ENCODE results near the gene TECPR1.

TECPR1 gene

GRCh38 chr7:98254951-98255610 lies 3.0 kb upstream of the TECPR1 start:
- Histone ChIP-seq H3K4me1 (ENCODE audit: control extremely low read depth in 1 of 4, control insufficient read depth in 4 of 4, insufficient read depth in 4 of 4, low read length in 3 of 4) (peaks cover 9 to 28% (median 20%) of the 10 kb centered on the region in 4 experiments), H3K27me3 (replicated peaks in 2 of 5; ENCODE audit: control insufficient read depth in 4 of 5, insufficient read depth in 5 of 5, low read length in 4 of 5) (no peaks in the 10 kb centered on the region), H3K4me3 (ENCODE audit: control insufficient read depth in 1 of 7, extremely low read depth in 1 of 7, insufficient read depth in 4 of 7, low read depth in 2 of 7, low read length in 6 of 7) (no peak overlapping the region), H3K9me3 (ENCODE audit: control extremely low read depth in 1 of 5, control insufficient read depth in 4 of 5, insufficient read depth in 2 of 5, low read depth in 1 of 5, low read length in 4 of 5) (no peaks in the 10 kb centered on the region), H3K27ac (ENCODE audit: insufficient read depth in 1 of 2, low read depth in 1 of 2, low read length in 2 of 2, poor library complexity in 1 of 2, severe bottlenecking in 2 of 2) (no peak overlapping the region), H3K36me3 (ENCODE audit: control insufficient read depth in 4 of 4, insufficient read depth in 4 of 4, low read length in 3 of 4) (peaks cover 4 to 12% (median 8%) of the 10 kb centered on the region in 4 experiments)
- ChIA-PET POLR2A (no interaction called here), CTCF (interaction anchor here (0.7 kb wide), 1 partner anchor 39 kb away, joined by 3 read pairs; no protein-coding TSS in a partner anchor)
- WGBS (ENCODE audit: insufficient coverage) = 98% methylated on average over 6 of the region's 11 CpGs
- DNase-seq = peak in 2 of 3 donors; percentile 27 to 35

GRCh38 chr7:98254516-98254915 lies 2.5 kb upstream of the TECPR1 start:
- CTCF ChIA-PET = interaction anchor here (0.7 kb wide), 1 partner anchor 40 kb away, joined by 3 read pairs; no protein-coding TSS in a partner anchor

GRCh38 chr7:98252425-98253054 lies 508 bp upstream of the TECPR1 start:
- no peak for DNase-seq
- no peaks in the 10 kb centered on the region for H3K9me3 ChIP-seq (ENCODE audit: control extremely low read depth in 1 of 5, control insufficient read depth in 4 of 5, insufficient read depth in 2 of 5, low read depth in 1 of 5, low read length in 4 of 5)
- H3K27ac ChIP-seq (ENCODE audit: insufficient read depth in 1 of 2, low read depth in 1 of 2, low read length in 2 of 2, poor library complexity in 1 of 2, severe bottlenecking in 2 of 2) = peak overlapping the region in 1 of 2 experiments; percentile 73
- H3K4me1 ChIP-seq (ENCODE audit: control extremely low read depth in 1 of 4, control insufficient read depth in 4 of 4, insufficient read depth in 4 of 4, low read length in 3 of 4) = peaks cover 9 to 33% (median 20%) of the 10 kb centered on the region in 4 experiments
- CTCF ChIA-PET = interaction anchor here (1.4 kb wide), 1 partner anchor 15 kb away, joined by 3 read pairs; no protein-coding TSS in a partner anchor
- no peaks in the 10 kb centered on the region for H3K27me3 ChIP-seq (replicated peaks in 2 of 5; ENCODE audit: control insufficient read depth in 4 of 5, insufficient read depth in 5 of 5, low read length in 4 of 5)
- peak overlapping the region; percentile 77 to 95 (median 90) for H3K4me3 ChIP-seq (ENCODE audit: control insufficient read depth in 1 of 7, extremely low read depth in 1 of 7, insufficient read depth in 4 of 7, low read depth in 2 of 7, low read length in 6 of 7)
- POLR2A ChIA-PET = no interaction called here
- peaks cover 4 to 10% (median 6%) of the 10 kb centered on the region in 4 experiments for H3K36me3 ChIP-seq (ENCODE audit: control insufficient read depth in 4 of 4, insufficient read depth in 4 of 4, low read length in 3 of 4)
- 33% methylated on average over 26 of the region's 32 CpGs for WGBS (ENCODE audit: insufficient coverage)

More at GRCh38 chr7:98254516-98254915, 2.5 kb upstream of the TECPR1 start:
- POLR2A ChIA-PET = no interaction called here
- peaks cover 4 to 12% (median 8%) of the 10 kb centered on the region in 4 experiments for H3K36me3 ChIP-seq (ENCODE audit: control insufficient read depth in 4 of 4, insufficient read depth in 4 of 4, low read length in 3 of 4)
- WGBS (ENCODE audit: insufficient coverage) = 100% methylated on average over 4 of the region's 4 CpGs
- H3K4me3 ChIP-seq (ENCODE audit: control insufficient read depth in 1 of 7, extremely low read depth in 1 of 7, insufficient read depth in 4 of 7, low read depth in 2 of 7, low read length in 6 of 7) = no peak overlapping the region
- peaks cover 9 to 28% (median 20%) of the 10 kb centered on the region in 4 experiments for H3K4me1 ChIP-seq (ENCODE audit: control extremely low read depth in 1 of 4, control insufficient read depth in 4 of 4, insufficient read depth in 4 of 4, low read length in 3 of 4)
- no peak overlapping the region for H3K27ac ChIP-seq (ENCODE audit: insufficient read depth in 1 of 2, low read depth in 1 of 2, low read length in 2 of 2, poor library complexity in 1 of 2, severe bottlenecking in 2 of 2)
- no peaks in the 10 kb centered on the region for H3K9me3 ChIP-seq (ENCODE audit: control extremely low read depth in 1 of 5, control insufficient read depth in 4 of 5, insufficient read depth in 2 of 5, low read depth in 1 of 5, low read length in 4 of 5)
- H3K27me3 ChIP-seq (replicated peaks in 2 of 5; ENCODE audit: control insufficient read depth in 4 of 5, insufficient read depth in 5 of 5, low read length in 4 of 5) = no peaks in the 10 kb centered on the region
- DNase-seq = no peak

- DNase-seq = peak in 2 of 3 donors; percentile 39 to 59
- Histone ChIP-seq H3K4me1 (ENCODE audit: control extremely low read depth in 1 of 4, control insufficient read depth in 4 of 4, insufficient read depth in 4 of 4, low read length in 3 of 4) (peaks cover 9 to 33% (median 20%) of the 10 kb centered on the region in 4 experiments), H3K36me3 (ENCODE audit: control insufficient read depth in 4 of 4, insufficient read depth in 4 of 4, low read length in 3 of 4) (peaks cover 0 to 4% (median 1%) of the 10 kb centered on the region in 4 experiments), H3K27me3 (replicated peaks in 2 of 5; ENCODE audit: control insufficient read depth in 4 of 5, insufficient read depth in 5 of 5, low read length in 4 of 5) (no peaks in the 10 kb centered on the region), H3K4me3 (ENCODE audit: control insufficient read depth in 1 of 7, extremely low read depth in 1 of 7, insufficient read depth in 4 of 7, low read depth in 2 of 7, low read length in 6 of 7) (peak overlapping the region; percentile 77 to 95 (median 90)), H3K27ac (ENCODE audit: insufficient read depth in 1 of 2, low read depth in 1 of 2, low read length in 2 of 2, poor library complexity in 1 of 2, severe bottlenecking in 2 of 2) (peak overlapping the region in 1 of 2 experiments; percentile 78), H3K9me3 (ENCODE audit: control extremely low read depth in 1 of 5, control insufficient read depth in 4 of 5, insufficient read depth in 2 of 5, low read depth in 1 of 5, low read length in 4 of 5) (no peaks in the 10 kb centered on the region)
- ChIA-PET POLR2A (no interaction called here), CTCF (interaction anchor here (1.2 to 1.3 kb wide), 2 partner anchors 9 to 16 kb away, joined by 3 read pairs; no protein-coding TSS in a partner anchor)
- 6% methylated on average over 3 of the region's 9 CpGs for WGBS (ENCODE audit: insufficient coverage)
These were observed 816 bp downstream of the TECPR1 start for GRCh38 chr7:98251231-98251600.

GRCh38 chr7:98250789-98251188 lies 1.2 kb downstream of the TECPR1 start:
- peak in 2 of 3 donors; percentile 28 to 48 for DNase-seq
- H3K27ac ChIP-seq (ENCODE audit: insufficient read depth in 1 of 2, low read depth in 1 of 2, low read length in 2 of 2, poor library complexity in 1 of 2, severe bottlenecking in 2 of 2) = no peak overlapping the region
- no peaks in the 10 kb centered on the region for H3K27me3 ChIP-seq (replicated peaks in 2 of 5; ENCODE audit: control insufficient read depth in 4 of 5, insufficient read depth in 5 of 5, low read length in 4 of 5)
- CTCF ChIA-PET = interaction anchor here (0.7 to 1.3 kb wide), 3 partner anchors 9 to 33 kb away, joined by 3 to 4 read pairs (median 3); no protein-coding TSS in a partner anchor
- no CpG with 5 or more reads among the region's 3 CpGs for WGBS (ENCODE audit: insufficient coverage)
- POLR2A ChIA-PET = no interaction called here
- peaks cover 9 to 33% (median 20%) of the 10 kb centered on the region in 4 experiments for H3K4me1 ChIP-seq (ENCODE audit: control extremely low read depth in 1 of 4, control insufficient read depth in 4 of 4, insufficient read depth in 4 of 4, low read length in 3 of 4)
- no peaks in the 10 kb centered on the region for H3K9me3 ChIP-seq (ENCODE audit: control extremely low read depth in 1 of 5, control insufficient read depth in 4 of 5, insufficient read depth in 2 of 5, low read depth in 1 of 5, low read length in 4 of 5)
- H3K4me3 ChIP-seq (ENCODE audit: control insufficient read depth in 1 of 7, extremely low read depth in 1 of 7, insufficient read depth in 4 of 7, low read depth in 2 of 7, low read length in 6 of 7) = peak overlapping the region in 2 of 7 experiments; percentile 92 to 95
- H3K36me3 ChIP-seq (ENCODE audit: control insufficient read depth in 4 of 4, insufficient read depth in 4 of 4, low read length in 3 of 4) = peaks cover 0 to 4% (median under 1%) of the 10 kb centered on the region in 4 experiments

- ChIA-PET CTCF (no interaction called here), POLR2A (no interaction called here)
- DNase-seq = no peak
- Histone ChIP-seq H3K9me3 (ENCODE audit: control extremely low read depth in 1 of 5, control insufficient read depth in 4 of 5, insufficient read depth in 2 of 5, low read depth in 1 of 5, low read length in 4 of 5) (no peaks in the 10 kb centered on the region), H3K4me1 (ENCODE audit: control extremely low read depth in 1 of 4, control insufficient read depth in 4 of 4, insufficient read depth in 4 of 4, low read length in 3 of 4) (peaks cover 9 to 29% (median 20%) of the 10 kb centered on the region in 4 experiments), H3K36me3 (ENCODE audit: control insufficient read depth in 4 of 4, insufficient read depth in 4 of 4, low read length in 3 of 4) (peaks cover 0 to 4% (median 1%) of the 10 kb centered on the region in 4 experiments), H3K27me3 (replicated peaks in 2 of 5; ENCODE audit: control insufficient read depth in 4 of 5, insufficient read depth in 5 of 5, low read length in 4 of 5) (no peaks in the 10 kb centered on the region), H3K4me3 (ENCODE audit: control insufficient read depth in 1 of 7, extremely low read depth in 1 of 7, insufficient read depth in 4 of 7, low read depth in 2 of 7, low read length in 6 of 7) (no peak overlapping the region), H3K27ac (ENCODE audit: insufficient read depth in 1 of 2, low read depth in 1 of 2, low read length in 2 of 2, poor library complexity in 1 of 2, severe bottlenecking in 2 of 2) (no peak overlapping the region)
- WGBS (ENCODE audit: insufficient coverage) = 88% methylated on average over 4 of the region's 6 CpGs
These were observed 2.9 kb downstream of the TECPR1 start for GRCh38 chr7:98249106-98249505.

- no peak overlapping the region for H3K27ac ChIP-seq (ENCODE audit: insufficient read depth in 1 of 2, low read depth in 1 of 2, low read length in 2 of 2, poor library complexity in 1 of 2, severe bottlenecking in 2 of 2)
- peaks cover 0 to 4% (median 2%) of the 10 kb centered on the region in 4 experiments for H3K36me3 ChIP-seq (ENCODE audit: control insufficient read depth in 4 of 4, insufficient read depth in 4 of 4, low read length in 3 of 4)
- H3K27me3 ChIP-seq (replicated peaks in 2 of 5; ENCODE audit: control insufficient read depth in 4 of 5, insufficient read depth in 5 of 5, low read length in 4 of 5) = no peaks in the 10 kb centered on the region
- WGBS (ENCODE audit: insufficient coverage) = 98% methylated on average over 12 of the region's 12 CpGs
- DNase-seq = no peak
- no peak overlapping the region for H3K4me3 ChIP-seq (ENCODE audit: control insufficient read depth in 1 of 7, extremely low read depth in 1 of 7, insufficient read depth in 4 of 7, low read depth in 2 of 7, low read length in 6 of 7)
- ChIA-PET CTCF (no interaction called here), POLR2A (no interaction called here)
- peaks cover 9 to 27% (median 19%) of the 10 kb centered on the region in 4 experiments for H3K4me1 ChIP-seq (ENCODE audit: control extremely low read depth in 1 of 4, control insufficient read depth in 4 of 4, insufficient read depth in 4 of 4, low read length in 3 of 4)
- H3K9me3 ChIP-seq (ENCODE audit: control extremely low read depth in 1 of 5, control insufficient read depth in 4 of 5, insufficient read depth in 2 of 5, low read depth in 1 of 5, low read length in 4 of 5) = no peaks in the 10 kb centered on the region
These were observed 3.9 kb downstream of the TECPR1 start for GRCh38 chr7:98248156-98248555.

Data from common myeloid progenitor, CD34-positive (primary cell).